ENCODE data around the gene TLCD5.

TLCD5 gene

DNA sequence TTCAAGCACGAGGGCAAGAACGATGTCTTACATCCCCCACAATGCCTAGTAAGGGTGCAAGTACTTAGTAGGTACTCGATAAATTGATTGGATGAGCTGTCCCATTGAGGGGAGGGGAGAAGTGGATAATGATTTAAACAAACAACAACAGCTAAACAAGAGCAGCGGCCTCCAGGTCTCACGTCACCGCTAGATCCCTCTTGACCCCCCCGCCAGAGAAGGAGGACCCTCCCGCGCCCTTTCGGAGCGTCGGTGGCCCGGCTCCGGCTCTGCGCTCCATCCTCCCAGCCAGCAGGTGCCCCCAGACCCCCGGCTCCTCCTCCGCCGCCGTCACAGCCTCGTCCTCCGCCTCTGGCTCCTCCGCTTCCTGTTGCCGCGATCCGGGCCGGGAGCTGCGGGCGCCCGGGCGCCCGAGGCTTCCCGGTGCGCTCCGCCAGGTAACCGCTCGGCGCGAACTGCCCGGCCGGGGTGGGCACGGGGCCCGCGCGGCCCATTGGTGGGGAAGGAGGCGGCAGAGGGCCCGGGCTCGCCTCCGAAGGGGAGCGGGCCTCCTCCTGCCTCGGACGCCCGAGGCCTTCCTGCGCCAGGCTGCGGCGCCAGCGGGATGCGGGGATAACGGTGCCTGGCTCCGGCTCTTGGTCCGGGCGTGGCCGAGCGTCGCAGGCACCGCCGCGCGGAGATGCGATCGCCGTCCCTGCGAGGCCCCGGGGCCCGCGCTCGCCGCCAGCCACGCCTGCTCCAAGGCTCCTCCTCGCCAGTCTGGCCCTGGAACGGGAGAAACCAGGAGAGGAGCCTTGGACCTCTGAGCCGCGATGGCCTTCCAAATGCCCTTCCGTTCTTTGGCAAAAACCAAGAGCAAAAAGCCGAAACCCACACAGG, at the start of gene TLCD5:
TSS of gene TLCD5 (plus strand) at position 368 of the 879 bp plus-strand sequence. CDS start 2,143 bp downstream, outside the sequence.
- peak; percentile 49 to 74 for DNase-seq (ENCODE audit: low read depth in 1 of 2, low spot score in 1 of 2)
- in situ Hi-C loops (cut with HindIII; ENCODE audit: low pct_unique_long_range_greater_than_20kb, low sequenced_read_pairs), result no loop called here
- TF ChIP-seq JUND (IDR thresholded peaks at IDR 0.05; ENCODE audit: low read depth), result no peak

- peak in 1 of 2 experiments; percentile 60 for DNase-seq (ENCODE audit: low read depth in 1 of 2, low spot score in 1 of 2)
- no peak for TF ChIP-seq JUND (IDR thresholded peaks at IDR 0.05; ENCODE audit: low read depth)
- in situ Hi-C loops (cut with HindIII; ENCODE audit: low pct_unique_long_range_greater_than_20kb, low sequenced_read_pairs), result no loop called here
Measured at GRCh38 chr11:120279502-120279901, 45.6 kb upstream of the TLCD5 start.

DNA sequence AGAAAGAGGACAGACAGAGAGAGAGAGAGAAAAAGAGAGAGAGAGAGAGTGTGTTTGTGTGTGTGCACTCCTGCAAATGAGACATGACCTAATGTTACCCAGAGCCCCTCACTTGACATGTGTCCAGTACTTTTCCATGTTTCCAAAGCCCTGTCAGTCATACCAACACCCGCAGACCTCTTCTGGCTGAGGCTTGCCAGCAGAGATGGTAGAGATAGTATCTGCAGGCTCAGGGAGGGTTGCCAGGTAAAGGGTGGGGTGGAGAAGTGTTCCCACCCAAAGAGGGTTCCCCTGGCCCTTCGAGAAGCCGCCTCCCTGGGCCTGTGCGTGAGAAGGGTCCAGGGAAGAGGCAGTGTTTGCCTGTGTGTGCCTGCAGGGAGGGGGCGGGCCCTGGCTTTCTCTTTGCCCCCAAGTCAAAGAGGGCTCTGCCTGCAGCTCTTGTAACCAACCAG, 44.5 kb upstream of the TLCD5 start:
- no peak for DNase-seq (ENCODE audit: low read depth in 1 of 2, low spot score in 1 of 2)
- in situ Hi-C loops (cut with HindIII; ENCODE audit: low pct_unique_long_range_greater_than_20kb, low sequenced_read_pairs), result no loop called here
- TF ChIP-seq JUND (IDR thresholded peaks at IDR 0.05; ENCODE audit: low read depth), result no peak

GRCh38 chr11:120281143-120281795, 43.8 kb upstream of the TLCD5 start:
- no peak for DNase-seq (ENCODE audit: low read depth in 1 of 2, low spot score in 1 of 2)
- in situ Hi-C loops (cut with HindIII; ENCODE audit: low pct_unique_long_range_greater_than_20kb, low sequenced_read_pairs), result no loop called here
- no peak for TF ChIP-seq JUND (IDR thresholded peaks at IDR 0.05; ENCODE audit: low read depth)

- in situ Hi-C loops (cut with HindIII; ENCODE audit: low pct_unique_long_range_greater_than_20kb, low sequenced_read_pairs), result no loop called here
- no peak for DNase-seq (ENCODE audit: low read depth in 1 of 2, low spot score in 1 of 2)
- TF ChIP-seq JUND (IDR thresholded peaks at IDR 0.05; ENCODE audit: low read depth), result no peak
Measured at GRCh38 chr11:120283124-120283523, 42.0 kb upstream of the TLCD5 start.

GRCh38 chr11:120284272-120284671, 40.8 kb upstream of the TLCD5 start:
- peak; percentile 55 to 95 for DNase-seq (ENCODE audit: low read depth in 1 of 2, low spot score in 1 of 2)
- TF ChIP-seq JUND (IDR thresholded peaks at IDR 0.05; ENCODE audit: low read depth), result no peak; the same call in 1 of the 2 replicates

DNA sequence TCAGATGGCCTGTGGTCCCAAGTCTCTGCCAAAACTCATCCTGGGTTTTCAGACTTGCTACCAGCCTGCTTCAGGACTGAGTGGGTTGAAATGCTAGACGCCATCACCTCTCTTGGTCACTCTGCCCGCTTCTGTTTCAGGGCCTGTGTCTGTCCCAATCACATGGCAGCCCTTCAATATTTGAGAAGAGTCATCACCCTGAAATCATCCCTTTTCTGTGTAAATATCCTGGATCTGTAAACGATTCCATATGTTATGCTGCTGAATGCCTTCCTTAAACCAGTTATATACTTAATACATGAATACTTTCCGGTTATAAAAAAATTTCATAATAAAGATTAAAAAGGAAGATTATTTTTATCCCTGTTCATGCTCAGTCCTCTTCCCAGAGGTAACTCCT, 39.8 kb upstream of the TLCD5 start:
- DNase-seq (ENCODE audit: low read depth in 1 of 2, low spot score in 1 of 2), result no peak
- TF ChIP-seq JUND (IDR thresholded peaks at IDR 0.05; ENCODE audit: low read depth), result no peak
- in situ Hi-C loops (cut with HindIII; ENCODE audit: low pct_unique_long_range_greater_than_20kb, low sequenced_read_pairs), result no loop called here

More at GRCh38 chr11:120284272-120284671, 40.8 kb upstream of the TLCD5 start:
- in situ Hi-C loops (cut with HindIII; ENCODE audit: low pct_unique_long_range_greater_than_20kb, low sequenced_read_pairs), result no loop called here

DNA sequence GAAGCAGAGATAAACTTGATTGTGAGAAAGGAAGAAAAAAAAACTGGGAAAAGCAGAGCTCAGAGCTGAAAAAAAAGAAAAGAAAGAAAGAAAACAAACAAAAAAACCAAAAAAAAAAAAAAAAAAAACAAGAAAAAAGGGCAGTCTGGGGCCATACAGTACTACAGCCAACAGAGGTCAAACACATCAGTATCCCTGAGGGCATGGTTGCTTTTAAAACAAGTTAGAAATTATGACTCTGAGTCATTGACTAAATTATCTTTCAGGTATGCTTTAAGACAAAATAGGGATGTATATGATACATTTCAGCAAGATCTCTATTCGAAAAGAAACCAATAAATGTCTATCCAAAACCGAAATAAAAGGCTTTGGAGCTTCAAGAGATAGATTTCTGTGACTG, 37.1 kb upstream of the TLCD5 start:
- in situ Hi-C loops (cut with HindIII; ENCODE audit: low pct_unique_long_range_greater_than_20kb, low sequenced_read_pairs), result no loop called here
- no peak for DNase-seq (ENCODE audit: low read depth in 1 of 2, low spot score in 1 of 2)
- TF ChIP-seq JUND (IDR thresholded peaks at IDR 0.05; ENCODE audit: low read depth), result no peak

DNA sequence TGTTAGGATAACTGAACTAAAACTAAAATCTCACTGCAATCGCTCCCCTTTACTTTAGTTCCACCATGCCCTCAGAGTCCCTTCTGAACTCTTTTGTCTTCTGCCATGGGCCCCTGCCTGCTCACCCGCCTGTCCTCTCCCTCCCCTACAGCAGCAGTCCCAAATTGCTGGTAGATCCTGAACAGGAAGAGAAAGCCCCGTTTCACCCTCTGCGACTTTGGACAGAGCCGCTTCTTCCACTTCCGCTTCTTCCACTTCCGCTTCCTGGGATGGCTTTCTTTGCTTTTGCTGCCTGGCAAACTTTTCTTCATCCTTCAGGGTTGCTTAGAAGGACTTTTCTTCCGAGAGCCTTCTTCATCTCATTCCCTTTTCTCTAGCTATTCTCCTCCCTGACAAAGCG, 35.7 kb upstream of the TLCD5 start:
- DNase-seq (ENCODE audit: low read depth in 1 of 2, low spot score in 1 of 2), result no peak
- in situ Hi-C loops (cut with HindIII; ENCODE audit: low pct_unique_long_range_greater_than_20kb, low sequenced_read_pairs), result no loop called here
- TF ChIP-seq JUND (IDR thresholded peaks at IDR 0.05; ENCODE audit: low read depth), result no peak

- no peak for DNase-seq (ENCODE audit: low read depth in 1 of 2, low spot score in 1 of 2)
- in situ Hi-C loops (cut with HindIII; ENCODE audit: low pct_unique_long_range_greater_than_20kb, low sequenced_read_pairs), result no loop called here
- TF ChIP-seq JUND (IDR thresholded peaks at IDR 0.05; ENCODE audit: low read depth), result no peak
Measured at GRCh38 chr11:120290956-120291355, 34.1 kb upstream of the TLCD5 start.

- in situ Hi-C loops (cut with HindIII; ENCODE audit: low pct_unique_long_range_greater_than_20kb, low sequenced_read_pairs), result no loop called here
- no peak for TF ChIP-seq JUND (IDR thresholded peaks at IDR 0.05; ENCODE audit: low read depth)
- DNase-seq (ENCODE audit: low read depth in 1 of 2, low spot score in 1 of 2), result no peak
Measured at GRCh38 chr11:120293038-120293800, 31.9 kb upstream of the TLCD5 start.

- DNase-seq (ENCODE audit: low read depth in 1 of 2, low spot score in 1 of 2), result no peak
- in situ Hi-C loops (cut with HindIII; ENCODE audit: low pct_unique_long_range_greater_than_20kb, low sequenced_read_pairs), result no loop called here
- TF ChIP-seq JUND (IDR thresholded peaks at IDR 0.05; ENCODE audit: low read depth), result no peak
Measured at GRCh38 chr11:120294096-120294495, 31.0 kb upstream of the TLCD5 start.
